Measurements from ENCODE around the gene PARP16.
"Not testable (repeated sequence)": the region's sequence is repeated elsewhere in the genome, so short reads cannot be mapped to it uniquely, and the experiment has no call there.

The PARP16 gene

GRCh38 chr15:65275728-65276126 lies 11.0 kb downstream of the PARP16 start:
- DNase-seq (ENCODE audit: low read depth in 3 of 3) = no peak

DNA sequence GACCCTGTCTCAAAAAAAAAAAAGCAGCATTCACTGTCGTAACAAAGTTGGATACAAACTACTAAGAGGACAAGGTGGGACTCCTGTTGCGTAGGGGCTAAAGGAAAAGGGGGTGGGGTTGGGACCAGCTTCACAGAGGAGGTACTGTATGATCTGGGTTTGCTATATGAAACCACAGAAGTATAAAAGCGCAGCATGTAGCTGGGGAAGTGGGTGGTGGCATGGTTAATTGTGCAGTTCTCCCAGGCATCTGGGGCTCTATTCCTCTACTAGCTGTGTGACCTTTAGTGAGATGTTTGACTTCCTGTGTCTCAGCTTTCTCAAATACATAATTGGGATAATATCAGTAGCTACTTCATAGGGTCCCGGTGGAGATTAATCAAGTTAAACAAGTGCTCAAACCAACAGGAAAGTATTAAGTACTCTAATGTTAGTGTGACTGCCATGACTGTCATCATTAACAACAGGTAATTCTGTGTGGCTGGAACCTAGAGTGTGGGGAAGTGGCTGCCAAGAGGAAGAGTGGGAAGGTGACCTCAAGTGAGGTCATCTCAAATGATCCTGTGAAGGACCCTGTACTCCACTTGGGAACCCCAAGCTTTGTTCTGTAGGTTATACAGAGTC lies 11.5 kb downstream of the PARP16 start:
- DNase-seq (ENCODE audit: low read depth in 3 of 3) = no peak

DNA sequence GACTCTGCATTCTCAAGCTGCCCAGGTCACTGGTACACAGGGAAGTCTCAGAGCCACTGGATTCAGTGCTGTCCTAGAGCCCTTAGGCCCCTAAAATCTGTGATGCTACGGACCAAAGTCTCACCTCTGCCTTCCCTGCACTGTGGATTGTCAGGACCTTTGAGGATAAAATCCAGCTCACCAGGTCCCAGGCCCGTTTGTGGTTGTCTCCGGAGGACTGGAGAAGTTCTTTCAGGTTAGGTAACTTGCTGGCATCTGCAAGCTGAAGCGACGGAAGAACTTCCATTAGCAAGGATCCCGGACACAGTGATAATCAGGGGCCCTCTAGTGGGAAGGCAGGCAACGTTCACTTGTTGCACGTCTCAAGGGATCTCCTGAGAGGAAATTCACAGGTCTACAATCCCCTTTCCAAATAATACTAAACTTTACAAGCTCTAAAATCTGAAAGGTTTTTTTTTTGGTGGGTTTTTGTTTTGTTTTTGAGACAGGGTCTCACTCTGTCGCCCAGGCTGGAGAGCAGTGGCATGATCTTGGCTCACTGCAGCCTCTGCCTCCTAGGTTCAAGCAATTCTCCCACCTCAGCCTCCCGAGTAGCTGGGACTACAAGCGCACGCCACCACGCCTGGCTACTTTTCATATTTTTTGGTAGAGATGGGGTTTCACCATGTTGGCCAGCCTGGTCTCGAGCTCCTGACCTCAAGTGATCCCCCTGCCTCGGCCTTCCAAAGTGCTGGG lies 15.7 kb downstream of the PARP16 start:
- DNase-seq (ENCODE audit: low read depth in 3 of 3) = not testable (repeated sequence)

GRCh38 chr15:65268411-65268810 lies 18.3 kb downstream of the PARP16 start:
- DNase-seq (ENCODE audit: low read depth in 3 of 3) = no peak

DNA sequence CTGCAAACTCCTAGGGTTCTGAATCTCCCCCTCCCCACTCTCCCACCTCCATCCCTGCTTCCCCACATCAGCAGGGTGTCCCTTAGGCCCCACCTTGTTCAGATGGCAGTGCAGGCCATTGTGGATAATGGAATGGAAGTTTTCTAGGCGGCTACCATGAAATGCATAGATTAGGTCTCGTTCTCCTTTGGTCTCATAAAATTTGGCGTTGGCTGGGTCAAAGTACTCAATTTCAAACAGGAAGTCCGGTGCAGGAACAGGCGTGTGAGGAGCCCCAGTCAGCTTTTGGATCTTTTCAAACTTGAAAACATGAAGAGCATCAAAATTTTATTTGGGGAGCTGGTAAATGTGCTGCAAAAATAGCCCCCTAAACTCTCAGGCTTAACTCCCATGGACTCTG lies 20.2 kb downstream of the PARP16 start:
- DNase-seq (ENCODE audit: low read depth in 3 of 3) = no peak

GRCh38 chr15:65264863-65265430 lies 21.7 kb downstream of the PARP16 start:
- no peak for DNase-seq (ENCODE audit: low read depth in 3 of 3)

GRCh38 chr15:65263313-65263712 lies 23.4 kb downstream of the PARP16 start:
- no peak for DNase-seq (ENCODE audit: low read depth in 3 of 3)

- DNase-seq (ENCODE audit: low read depth in 3 of 3) = no peak
These were observed 25.7 kb downstream of the PARP16 start for GRCh38 chr15:65260968-65261367.

DNA sequence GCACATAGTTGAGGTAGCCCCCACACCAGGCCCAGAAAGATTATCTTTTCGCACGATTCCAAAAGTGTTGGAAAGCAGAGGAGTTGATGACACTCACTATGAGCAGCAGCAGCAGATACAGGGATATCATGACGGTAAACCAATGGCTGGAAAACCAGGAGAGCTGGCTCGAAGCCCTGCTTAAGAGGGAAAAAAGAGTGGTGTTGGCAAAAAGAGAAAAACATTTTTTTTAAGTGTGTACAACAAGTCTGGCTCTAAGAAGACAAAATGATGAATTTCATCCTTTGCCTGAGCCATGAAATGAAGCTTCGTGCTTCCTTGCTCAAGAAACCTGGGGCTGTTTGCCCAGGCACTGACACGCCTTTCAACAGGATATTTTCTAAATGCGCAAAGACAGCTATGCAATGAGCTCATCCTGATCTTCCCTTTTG lies 27.3 kb downstream of the PARP16 start:
- no peak for DNase-seq (ENCODE audit: low read depth in 3 of 3)

DNA sequence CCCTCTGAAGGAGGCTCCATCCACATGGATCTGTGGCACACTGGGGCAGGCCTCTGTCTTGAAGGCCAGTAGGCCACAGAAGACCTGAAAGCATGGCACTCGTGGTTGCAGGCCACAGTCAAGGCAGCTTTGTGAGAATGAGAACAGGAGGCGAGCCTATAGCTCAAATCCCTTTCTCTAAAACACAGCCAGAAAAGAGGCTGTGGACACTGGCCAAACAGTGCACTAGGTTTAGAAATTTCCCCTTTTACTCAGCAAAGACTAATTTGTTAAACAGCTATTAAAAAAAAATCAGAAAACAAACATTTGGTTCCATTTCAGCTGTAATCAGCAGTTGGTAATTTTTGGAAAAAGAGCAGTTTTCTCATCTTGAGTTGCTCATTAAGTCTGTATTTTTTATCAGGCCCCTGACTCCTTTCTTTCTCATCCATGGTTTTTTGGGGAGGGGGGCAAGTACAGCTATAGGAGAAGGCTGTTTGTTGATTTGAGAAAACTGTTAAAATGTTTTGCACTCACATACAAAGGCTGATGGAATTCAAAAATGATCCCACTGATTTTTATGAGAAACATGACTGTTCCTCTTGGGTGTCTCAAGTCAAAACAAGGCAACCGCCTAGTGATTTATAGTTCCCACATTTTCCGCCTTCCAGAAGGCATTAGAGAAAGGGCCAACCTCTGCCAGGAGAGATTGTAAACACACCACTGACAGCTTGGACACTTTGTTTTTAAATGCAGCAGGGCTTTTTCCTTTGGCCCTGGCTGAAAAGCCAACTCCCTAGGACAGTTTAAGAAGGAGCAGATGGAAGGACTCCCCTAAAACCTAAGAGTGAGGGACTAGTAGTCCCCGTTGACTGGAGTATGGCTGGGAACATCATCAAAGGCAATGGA lies 28.1 kb downstream of the PARP16 start:
- no peak for DNase-seq (ENCODE audit: low read depth in 3 of 3)

DNA sequence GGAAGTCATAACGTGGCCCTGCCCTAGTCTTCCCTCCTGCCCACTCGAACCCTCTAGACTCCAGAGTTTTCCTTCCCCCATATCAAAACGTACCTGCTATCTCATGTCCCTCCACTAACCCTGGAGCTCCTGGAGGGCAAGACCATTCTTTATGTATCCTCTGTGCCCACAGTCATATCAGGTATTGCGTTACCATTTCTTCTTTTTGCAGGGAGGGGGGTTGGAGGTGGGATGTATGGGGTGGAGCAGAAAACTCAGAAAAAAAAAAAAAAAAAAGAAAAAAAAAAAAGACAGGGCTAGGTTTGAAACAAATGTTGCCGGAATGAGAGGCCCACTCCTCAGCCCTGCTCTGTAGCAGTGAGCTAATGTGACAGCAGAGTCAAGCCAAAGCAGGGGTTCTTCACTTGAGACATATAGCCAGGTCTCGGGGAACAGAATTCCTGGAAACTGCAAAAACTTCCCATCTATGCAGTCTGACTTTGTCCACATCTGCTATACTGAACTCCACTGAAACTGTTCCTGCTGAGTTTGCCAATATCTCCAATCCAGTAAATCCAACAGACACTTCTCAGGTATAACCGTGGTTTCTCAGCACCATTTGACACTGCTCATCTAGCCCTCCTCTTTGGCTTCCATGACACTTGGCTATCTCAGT lies 31.1 kb downstream of the PARP16 start:
- no peak for DNase-seq (ENCODE audit: low read depth in 3 of 3)

- DNase-seq (ENCODE audit: low read depth in 3 of 3) = no peak
These were observed 31.9 kb downstream of the PARP16 start for GRCh38 chr15:65254758-65255157.

DNA sequence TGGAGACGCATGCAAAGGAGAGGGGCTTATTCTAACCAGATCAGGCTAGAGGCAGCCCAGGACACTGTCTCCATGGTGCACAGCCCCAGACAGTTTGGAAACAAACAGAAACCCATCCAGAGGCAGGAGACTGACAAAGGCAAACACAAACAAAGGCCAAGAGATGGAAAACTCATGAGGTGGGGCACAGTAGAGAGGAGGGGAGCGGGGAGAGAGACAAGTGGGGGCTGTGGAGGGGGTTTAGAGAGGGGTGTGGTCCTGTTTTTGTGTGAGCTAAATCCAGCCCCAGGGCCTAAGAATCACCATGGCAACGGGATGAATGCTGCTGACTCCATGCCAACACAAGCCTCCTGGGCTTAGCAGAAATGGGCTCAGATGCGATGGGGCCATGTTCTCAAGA lies 32.3 kb downstream of the PARP16 start:
- no peak for DNase-seq (ENCODE audit: low read depth in 3 of 3)

DNA sequence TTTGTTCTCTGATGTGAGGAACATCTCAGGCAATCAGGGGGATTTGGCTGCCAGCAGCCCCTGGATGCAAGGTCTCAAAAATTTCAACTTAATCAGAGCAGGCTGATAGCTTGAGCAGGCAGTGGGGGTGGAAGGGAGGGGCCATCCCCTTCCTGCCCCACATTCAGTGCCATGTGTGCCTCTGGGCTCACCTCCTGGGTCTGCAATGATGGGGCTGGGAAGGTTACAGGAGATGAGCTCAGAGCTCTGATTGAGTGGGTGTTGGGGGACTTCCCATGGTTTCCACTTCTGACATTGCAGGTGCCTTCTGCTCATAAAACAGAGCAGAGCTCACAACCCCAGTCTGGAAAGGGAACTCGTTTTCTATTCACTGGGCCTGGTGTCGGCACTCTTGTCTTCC lies 37.0 kb downstream of the PARP16 start:
- peak; percentile 28 to 30 (median 29) for DNase-seq (ENCODE audit: low read depth in 3 of 3)

DNA sequence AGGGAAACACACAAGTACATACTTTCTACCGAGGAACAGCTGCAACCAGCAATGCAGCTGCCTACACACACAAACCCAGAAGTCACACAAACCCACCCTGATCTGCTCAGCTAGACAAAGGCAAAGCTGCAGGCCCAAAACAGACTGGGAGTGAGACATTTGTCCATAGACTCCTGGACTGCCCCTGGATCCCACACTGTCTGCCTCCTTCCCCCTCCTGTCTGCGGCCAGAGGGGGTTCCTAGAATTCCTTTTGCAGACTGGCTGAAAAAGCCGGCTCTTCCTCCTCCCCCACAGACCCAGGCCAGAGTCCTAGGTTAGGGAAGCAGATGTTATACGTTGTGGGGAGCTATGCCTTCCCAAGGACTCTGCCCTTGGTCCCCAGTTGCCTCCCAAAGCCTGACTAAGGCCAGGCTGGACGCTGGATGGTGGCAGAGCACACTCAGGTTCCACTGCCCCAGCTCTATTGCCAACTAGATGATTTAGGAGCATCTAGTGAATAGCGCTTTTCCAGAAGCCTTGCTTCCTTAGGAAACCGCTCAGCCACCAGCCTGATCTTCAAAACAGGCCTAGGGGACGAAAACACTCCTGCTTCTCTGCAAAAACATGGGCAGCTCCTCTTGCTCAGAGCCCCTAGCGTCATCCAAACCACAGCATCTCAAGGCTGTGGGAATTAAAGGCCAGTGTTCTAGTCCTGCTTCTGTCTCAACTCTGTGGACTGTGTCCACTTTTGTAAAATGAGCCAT lies 38.0 kb downstream of the PARP16 start:
- no peak for DNase-seq (ENCODE audit: low read depth in 3 of 3)

- no peak for DNase-seq (ENCODE audit: low read depth in 3 of 3)
These were observed 39.7 kb downstream of the PARP16 start for GRCh38 chr15:65246939-65247338.

DNA sequence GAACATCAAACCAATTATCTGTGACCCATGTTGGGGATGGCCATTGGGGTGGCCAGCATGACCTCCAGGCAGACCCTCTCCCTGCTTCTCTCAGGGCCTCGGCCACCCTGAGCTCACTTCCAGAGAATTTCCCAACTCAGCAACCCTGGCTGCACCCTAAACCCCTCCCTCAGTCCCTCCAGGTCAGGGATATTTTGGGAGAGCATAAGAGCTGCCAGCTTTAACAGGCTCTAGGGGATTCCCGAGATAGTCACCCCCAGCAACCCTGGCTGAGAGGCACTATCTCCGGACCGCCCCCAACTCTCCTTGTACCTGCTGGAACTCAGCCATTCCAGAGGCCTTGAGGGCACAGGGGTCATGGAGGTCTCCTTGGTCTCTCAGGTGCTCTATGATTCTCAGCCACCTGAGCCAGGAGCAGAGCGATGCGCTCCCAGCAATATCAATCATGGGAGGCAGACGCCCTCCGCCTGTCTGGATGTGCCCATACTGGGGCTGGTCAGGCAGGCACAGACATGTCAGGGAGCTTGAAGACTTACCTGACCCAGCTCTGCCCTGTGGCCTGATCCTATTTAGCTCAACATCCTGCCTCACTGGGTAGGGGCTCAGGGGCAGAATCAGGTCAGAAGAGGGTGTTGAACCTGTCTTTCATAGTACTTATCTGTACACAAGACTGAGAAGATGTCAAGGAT lies 40.5 kb downstream of the PARP16 start:
- no peak for DNase-seq (ENCODE audit: low read depth in 3 of 3)

GRCh38 chr15:65245096-65245856 lies 41.4 kb downstream of the PARP16 start:
- DNase-seq (ENCODE audit: low read depth in 3 of 3) = no peak

DNA sequence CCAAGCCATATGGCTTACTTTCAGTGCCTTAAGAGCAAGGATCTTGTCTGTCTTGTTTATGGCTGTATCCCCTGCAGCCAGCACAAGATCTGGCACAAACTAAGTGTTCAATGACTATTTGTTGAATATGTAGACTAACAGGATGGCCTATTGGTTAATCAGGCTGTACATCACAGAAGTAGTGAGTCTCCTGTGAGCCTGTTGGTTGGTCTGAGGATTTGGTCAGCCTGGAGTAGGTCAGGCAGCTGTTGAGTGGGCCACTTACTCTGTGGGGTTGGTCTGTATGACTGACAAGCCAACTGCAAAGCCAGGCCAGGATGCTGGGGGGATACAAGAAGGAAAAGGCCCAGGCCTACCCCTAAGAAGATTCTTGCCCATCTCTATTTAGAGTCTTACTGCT lies 42.0 kb downstream of the PARP16 start:
- no peak for DNase-seq (ENCODE audit: low read depth in 3 of 3)

- not testable (repeated sequence) for DNase-seq (ENCODE audit: low read depth in 3 of 3)
These were observed 50.2 kb downstream of the PARP16 start for GRCh38 chr15:65236443-65236842.
